Vagina (tissue), 2 donors: ENCODE data around the gene CCL8. TPM values are rescaled to one million over a fixed set of nuclear protein-coding genes. Genes with fewer than 3 reads are reported as not detected.

ENCODE experiments used
- DNase-seq, 2 donors: peaks; one replicate each; pipeline ENCODE4 v3.0.0-alpha.2; 2017; ENCODE audit errors: extremely low spot score in 2 of 2
- H3K27ac ChIP-seq: fragments of 200-600 bp; sonication (generic); one replicate; pipeline ENCODE4 v1.5.1; 2019
- H3K27me3 ChIP-seq: fragments of 200-600 bp; sonication (generic); one replicate; pipeline ENCODE4 v1.5.1; 2019
- H3K36me3 ChIP-seq, 2 donors: fragments of 200-600 bp; sonication (generic); one replicate each; pipeline ENCODE4 v1.5.1; 2017 to 2019
- H3K4me1 ChIP-seq: fragments of 200-600 bp; sonication (generic); one replicate; pipeline ENCODE4 v1.5.1; 2019
- H3K4me3 ChIP-seq, 2 donors: fragments of 200-600 bp; sonication (generic); 1 replicate in 1 of 2; 2 replicates in 1 of 2; pipeline ENCODE4 v1.5.1; 2016 to 2019
- H3K9me3 ChIP-seq: fragments of 200-600 bp; sonication (generic); one replicate; pipeline ENCODE4 v1.5.1; 2019
- POLR2A ChIP-seq, 2 donors: fragments of 450-650 bp; IDR thresholded peaks; one replicate each; pipeline ENCODE4 v1.6.1; 2017; ENCODE audit warnings: antibody characterized with exemption in 2 of 2, mild to moderate bottlenecking in 2 of 2, moderate library complexity in 2 of 2
- POLR2AphosphoS5 ChIP-seq, 2 donors: sonication (generic); formaldehyde crosslinking; IDR thresholded peaks; one replicate each; pipeline ENCODE4 v1.9.0; 2017; ENCODE audit warnings: antibody characterized with exemption in 2 of 2, mild to moderate bottlenecking in 2 of 2, low read depth in 1 of 2; ENCODE audit not compliant: insufficient read depth in 1 of 2
- intact Hi-C: fragments of 100-400 bp; cut with DNase I; formaldehyde crosslinking; loops from one replicate; pipeline ENCODE4 v1.15.1; 2023
- total RNA-seq: library from RNA; depleted of rRNA; stranded (reverse); fragments of >200 nt; gene quantifications from one replicate; pipeline ENCODE4 v1.2.3, GENCODE V29; 2016
- TF ChIP-seq, protein P1 (sequence below), 3 experiments: fragments of 450-650 bp in 2 of 3; fragments of 200-600 bp in 1 of 3; sonication (generic) in 1 of 3; IDR thresholded peaks; one replicate each; pipeline ENCODE4 v1.5.1; 2017 to 2019; ENCODE audit warnings: antibody characterized with exemption in 3 of 3, mild to moderate bottlenecking in 2 of 3, moderate library complexity in 2 of 3

The CCL8 gene
- total RNA-seq, 1 donor from 2014 or later, result 1.5 TPM

DNA sequence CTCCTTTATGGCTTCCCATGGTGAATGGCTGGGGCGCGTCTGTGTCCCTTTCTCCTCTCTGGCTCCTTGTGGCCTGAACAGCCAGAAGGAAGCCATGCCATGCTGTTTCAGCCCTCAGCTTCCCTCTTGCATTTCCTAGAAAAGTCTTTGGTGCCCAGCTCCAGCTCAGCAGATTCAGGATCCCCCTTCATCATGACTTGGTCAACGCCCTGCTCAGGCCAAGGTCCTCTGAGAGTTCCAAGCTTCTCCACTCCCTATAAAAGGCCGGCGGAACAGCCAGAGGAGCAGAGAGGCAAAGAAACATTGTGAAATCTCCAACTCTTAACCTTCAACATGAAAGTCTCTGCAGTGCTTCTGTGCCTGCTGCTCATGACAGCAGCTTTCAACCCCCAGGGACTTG lies 37.0 kb downstream of the CCL8 start, which contains the start of gene CCL13:
CCL13 (plus strand) TSS at position 287 of the 400 bp plus-strand sequence; CDS start at position 334, 47 bp downstream.
- no peak for DNase-seq
- TF ChIP-seq POLR2AphosphoS5 (IDR thresholded peaks at IDR 0.05; ENCODE audit: insufficient read depth in 1 of 2, low read depth in 1 of 2) (no peak), POLR2A (IDR thresholded peaks at IDR 0.05) (no peak)
- TF ChIP-seq, protein P1, sequence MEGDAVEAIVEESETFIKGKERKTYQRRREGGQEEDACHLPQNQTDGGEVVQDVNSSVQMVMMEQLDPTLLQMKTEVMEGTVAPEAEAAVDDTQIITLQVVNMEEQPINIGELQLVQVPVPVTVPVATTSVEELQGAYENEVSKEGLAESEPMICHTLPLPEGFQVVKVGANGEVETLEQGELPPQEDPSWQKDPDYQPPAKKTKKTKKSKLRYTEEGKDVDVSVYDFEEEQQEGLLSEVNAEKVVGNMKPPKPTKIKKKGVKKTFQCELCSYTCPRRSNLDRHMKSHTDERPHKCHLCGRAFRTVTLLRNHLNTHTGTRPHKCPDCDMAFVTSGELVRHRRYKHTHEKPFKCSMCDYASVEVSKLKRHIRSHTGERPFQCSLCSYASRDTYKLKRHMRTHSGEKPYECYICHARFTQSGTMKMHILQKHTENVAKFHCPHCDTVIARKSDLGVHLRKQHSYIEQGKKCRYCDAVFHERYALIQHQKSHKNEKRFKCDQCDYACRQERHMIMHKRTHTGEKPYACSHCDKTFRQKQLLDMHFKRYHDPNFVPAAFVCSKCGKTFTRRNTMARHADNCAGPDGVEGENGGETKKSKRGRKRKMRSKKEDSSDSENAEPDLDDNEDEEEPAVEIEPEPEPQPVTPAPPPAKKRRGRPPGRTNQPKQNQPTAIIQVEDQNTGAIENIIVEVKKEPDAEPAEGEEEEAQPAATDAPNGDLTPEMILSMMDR (IDR thresholded peaks at IDR 0.05), result no peak
- H3K4me3 ChIP-seq, result no peak within 1 kb of the TSS
- H3K27me3 ChIP-seq, result no peaks in the 10 kb centered on the region
- H3K27ac ChIP-seq, result no peak within 1 kb of the TSS
- no peaks in the 10 kb centered on the region for H3K36me3 ChIP-seq
- intact Hi-C loops, result no loop called here
- no peaks in the 10 kb centered on the region for H3K9me3 ChIP-seq
- no peaks in the 10 kb centered on the region for H3K4me1 ChIP-seq

DNA sequence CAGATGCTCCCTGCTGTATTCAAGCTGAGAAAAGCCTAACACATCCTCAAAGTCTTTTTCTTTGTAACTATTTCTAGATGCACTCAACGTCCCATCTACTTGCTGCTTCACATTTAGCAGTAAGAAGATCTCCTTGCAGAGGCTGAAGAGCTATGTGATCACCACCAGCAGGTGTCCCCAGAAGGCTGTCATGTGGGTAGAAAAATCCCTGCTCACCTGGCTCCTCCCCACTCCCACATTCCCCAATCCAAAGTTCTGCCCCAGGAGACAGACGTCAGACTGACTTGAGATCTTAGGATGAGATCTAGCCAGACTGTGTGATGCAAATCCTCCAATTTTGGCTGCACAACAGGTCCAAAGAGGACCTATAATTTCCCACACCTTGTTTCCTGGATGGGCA lies 38.2 kb downstream of the CCL8 start:
- intact Hi-C loops, result no loop called here

DNA sequence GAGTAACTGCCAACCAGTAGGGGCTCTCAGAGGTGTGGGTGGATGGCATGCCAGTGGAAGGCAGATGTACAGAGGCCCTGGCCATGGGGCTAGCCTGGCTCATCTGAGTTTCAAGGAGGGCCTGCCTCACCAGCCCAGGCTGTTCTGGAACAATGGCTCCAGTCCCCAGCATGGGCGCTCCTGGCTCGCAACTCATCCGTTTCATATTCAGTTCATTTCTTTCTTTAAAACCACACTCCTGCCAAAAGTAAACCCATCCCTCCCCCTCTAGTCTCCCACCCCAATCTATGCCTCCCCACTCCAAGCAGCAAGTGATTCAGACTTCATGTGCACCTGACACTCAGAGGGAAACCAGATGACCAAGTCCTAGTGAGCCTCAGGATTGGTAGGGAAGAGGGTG lies 39.4 kb downstream of the CCL8 start:
- TF ChIP-seq POLR2AphosphoS5 (IDR thresholded peaks at IDR 0.05; ENCODE audit: insufficient read depth in 1 of 2, low read depth in 1 of 2) (no peak), POLR2A (IDR thresholded peaks at IDR 0.05) (no peak)
- TF ChIP-seq, protein P1 (IDR thresholded peaks at IDR 0.05), result no peak
- H3K4me3 ChIP-seq, result no peak overlapping the region
- intact Hi-C loops, result no loop called here
- no peak overlapping the region for H3K27ac ChIP-seq
- no peaks in the 10 kb centered on the region for H3K27me3 ChIP-seq
- H3K4me1 ChIP-seq, result no peaks in the 10 kb centered on the region
- no peaks in the 10 kb centered on the region for H3K36me3 ChIP-seq
- H3K9me3 ChIP-seq, result no peaks in the 10 kb centered on the region
- no peak for DNase-seq

More for the DNA sequence above, 38.2 kb downstream of the CCL8 start:
- Histone ChIP-seq H3K27me3 (no peaks in the 10 kb centered on the region), H3K9me3 (no peaks in the 10 kb centered on the region), H3K36me3 (no peaks in the 10 kb centered on the region), H3K27ac (no peak overlapping the region), H3K4me1 (no peaks in the 10 kb centered on the region), H3K4me3 (no peak overlapping the region)
- no peak for DNase-seq
- TF ChIP-seq, protein P1 (IDR thresholded peaks at IDR 0.05), result no peak
- TF ChIP-seq POLR2A (IDR thresholded peaks at IDR 0.05) (no peak), POLR2AphosphoS5 (IDR thresholded peaks at IDR 0.05; ENCODE audit: insufficient read depth in 1 of 2, low read depth in 1 of 2) (no peak)

DNA sequence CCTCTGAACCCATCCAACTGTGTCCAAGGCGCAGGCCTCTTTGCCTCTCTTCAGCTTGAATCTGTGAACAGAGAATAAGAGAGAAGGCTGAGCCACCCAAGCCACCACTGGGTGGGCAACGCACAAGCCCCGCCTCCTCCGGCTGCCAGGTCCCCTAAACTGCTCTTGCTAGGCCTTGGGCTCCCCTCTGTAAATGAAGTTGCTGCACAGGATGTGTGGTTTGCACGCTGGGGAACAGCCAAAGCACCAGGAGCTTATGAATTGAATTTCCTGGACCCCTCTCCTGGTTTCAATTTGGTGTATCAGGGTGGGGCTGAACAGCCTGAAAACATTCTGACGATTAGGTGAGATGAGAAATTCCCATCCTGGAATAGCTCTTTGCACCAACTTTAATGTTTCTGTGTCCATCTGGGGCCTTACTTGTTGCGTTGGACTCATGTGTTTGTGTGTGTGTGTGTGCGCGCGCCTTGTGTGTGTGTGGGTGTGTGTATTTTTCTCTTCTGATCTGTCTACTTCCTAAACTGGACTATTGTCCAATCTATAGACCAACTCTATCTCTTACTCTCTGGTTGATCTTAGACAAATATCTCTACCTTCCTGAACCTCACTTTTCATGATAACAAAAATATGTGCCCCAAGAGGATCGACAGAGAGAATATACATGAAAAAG lies 41.5 kb downstream of the CCL8 start:
- no peaks in the 10 kb centered on the region for H3K36me3 ChIP-seq
- no peak overlapping the region for H3K4me3 ChIP-seq
- no peaks in the 10 kb centered on the region for H3K27me3 ChIP-seq
- no peak overlapping the region for H3K27ac ChIP-seq
- H3K4me1 ChIP-seq, result no peaks in the 10 kb centered on the region
- DNase-seq, result no peak
- TF ChIP-seq, protein P1 (IDR thresholded peaks at IDR 0.05), result no peak
- TF ChIP-seq POLR2AphosphoS5 (IDR thresholded peaks at IDR 0.05; ENCODE audit: insufficient read depth in 1 of 2, low read depth in 1 of 2) (no peak), POLR2A (IDR thresholded peaks at IDR 0.05) (no peak)
- intact Hi-C loops, result loop anchor here (5.0 kb wide), 1 partner anchor 158 kb away; no protein-coding TSS in a partner anchor
- H3K9me3 ChIP-seq, result no peaks in the 10 kb centered on the region

DNA sequence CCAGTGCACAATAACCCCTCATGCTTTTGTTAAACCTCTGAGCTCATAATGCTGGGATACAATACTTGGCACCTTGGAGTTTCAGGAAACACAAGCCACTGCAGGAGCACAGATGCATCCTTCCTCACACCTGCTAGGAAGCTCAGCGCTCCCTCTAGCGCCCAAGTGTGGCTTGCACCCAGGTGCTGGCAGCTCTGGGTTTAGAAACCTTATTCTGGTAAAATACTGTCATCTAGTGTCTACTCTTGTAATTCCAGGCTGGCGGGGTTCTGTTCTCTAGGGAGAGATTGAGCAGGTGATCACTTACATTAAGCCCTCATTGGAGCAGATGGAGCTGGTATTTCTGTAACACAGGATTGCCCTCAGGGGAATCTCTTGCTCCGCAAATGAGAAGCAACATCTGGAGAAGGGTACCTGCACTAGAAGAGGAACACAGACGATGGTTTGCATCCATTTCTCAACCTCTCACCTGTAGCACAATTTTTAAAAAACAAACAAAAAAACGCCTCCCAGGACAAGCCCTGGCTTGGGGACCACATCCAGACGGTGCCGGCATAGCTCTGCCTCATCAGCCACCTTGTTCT lies 42.3 kb downstream of the CCL8 start:
- DNase-seq, result peak in 1 of 2 donors; percentile 91
- Histone ChIP-seq H3K9me3 (no peaks in the 10 kb centered on the region), H3K27me3 (no peaks in the 10 kb centered on the region), H3K4me1 (no peaks in the 10 kb centered on the region), H3K27ac (no peak overlapping the region), H3K36me3 (no peaks in the 10 kb centered on the region), H3K4me3 (no peak overlapping the region)
- intact Hi-C loops, result loop anchor here (5.0 kb wide), 1 partner anchor 159 kb away; no protein-coding TSS in a partner anchor
- TF ChIP-seq POLR2AphosphoS5 (IDR thresholded peaks at IDR 0.05; ENCODE audit: insufficient read depth in 1 of 2, low read depth in 1 of 2) (peak in 1 of 2 donors; percentile 63), POLR2A (IDR thresholded peaks at IDR 0.05) (no peak)
- TF ChIP-seq, protein P1 (IDR thresholded peaks at IDR 0.05), result peak; percentile 99 to 100 (median 100)
